Effector memory CD8-positive, alpha-beta T cell (primary cell): ENCODE measurements around the gene IYD.
"Not testable (repeated sequence)": the region's sequence is repeated elsewhere in the genome, so short reads cannot be mapped to it uniquely, and the experiment has no call there.

Experiments used
- ATAC-seq: fragments of 150-1000 bp; cut with Tn5 transposase; replicated peaks from 2 replicates; pipeline ENCODE4 v1.10.0; 2021; ENCODE audit warnings: mild to moderate bottlenecking, moderate library complexity
- DNase-seq, 3 experiments: peaks; one replicate each; pipeline ENCODE4 v3.0.0; 2021
- H3K27ac Mint-ChIP-seq, 2 donors: one replicate each; pipeline ENCODE4 v1.8.0; 2022; ENCODE audit warnings: mild to moderate bottlenecking in 2 of 2, mixed read lengths in 2 of 2, moderate library complexity in 2 of 2
- H3K27me3 Mint-ChIP-seq, 2 donors: one replicate each; pipeline ENCODE4 v1.8.0; 2022; ENCODE audit warnings: mixed read lengths in 2 of 2
- H3K36me3 Mint-ChIP-seq: one replicate; pipeline ENCODE4 v1.8.0; 2022; ENCODE audit warnings: mild to moderate bottlenecking, moderate library complexity, mixed read lengths; ENCODE audit not compliant: insufficient read depth
- H3K4me1 Mint-ChIP-seq, 2 donors: one replicate each; pipeline ENCODE4 v1.8.0; 2022; ENCODE audit warnings: low read depth in 2 of 2, mixed read lengths in 2 of 2
- H3K4me3 Mint-ChIP-seq, 2 donors: one replicate each; pipeline ENCODE4 v1.8.0; 2022; ENCODE audit warnings: mild to moderate bottlenecking in 2 of 2, mixed read lengths in 2 of 2, moderate library complexity in 2 of 2
- H3K9me3 Mint-ChIP-seq, 2 donors: one replicate each; pipeline ENCODE4 v1.8.0; 2022; ENCODE audit warnings: mixed read lengths in 2 of 2

IYD gene

GRCh38 chr6:150435360-150435759 lies 66.5 kb downstream of the IYD start:
- H3K4me1 Mint-ChIP-seq = peaks cover 5 to 6% of the 10 kb centered on the region in 2 donors
- H3K27me3 Mint-ChIP-seq = peaks cover 0 to 16% of the 10 kb centered on the region in 2 donors
- H3K9me3 Mint-ChIP-seq = peaks cover 1 to 6% of the 10 kb centered on the region in 2 donors
- H3K36me3 Mint-ChIP-seq = no peaks in the 10 kb centered on the region
- DNase-seq (no peak), ATAC-seq (no peak)
- H3K4me3 Mint-ChIP-seq = no peak overlapping the region
- H3K27ac Mint-ChIP-seq = no peak overlapping the region

- ATAC-seq = no peak
- Mint-ChIP-seq H3K27me3 (peaks cover 0 to 16% of the 10 kb centered on the region in 2 donors), H3K36me3 (no peaks in the 10 kb centered on the region), H3K27ac (no peak overlapping the region), H3K9me3 (peaks cover 1 to 7% of the 10 kb centered on the region in 2 donors), H3K4me1 (peaks cover 5 to 6% of the 10 kb centered on the region in 2 donors), H3K4me3 (no peak overlapping the region)
- no peak for DNase-seq
Measured at GRCh38 chr6:150435832-150436231, 67.0 kb downstream of the IYD start.

DNA sequence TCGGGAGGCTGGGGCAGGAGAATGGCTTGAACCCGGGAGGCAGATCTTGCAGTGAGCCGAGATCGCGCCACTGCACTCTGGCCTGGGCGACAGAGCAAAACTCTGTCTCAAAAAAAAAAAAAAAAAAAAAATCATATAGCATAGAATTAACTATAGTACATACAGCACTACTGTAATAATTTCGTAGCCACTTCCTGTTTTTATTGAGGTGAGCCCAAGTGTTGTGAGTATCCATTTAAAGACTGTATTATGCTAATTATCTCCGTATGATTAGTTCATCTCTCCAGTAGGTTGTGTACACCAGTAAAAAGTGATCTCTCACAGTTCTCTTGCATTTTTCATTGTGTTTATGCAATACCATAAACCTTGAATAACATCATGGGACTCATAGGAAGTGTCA lies 70.6 kb downstream of the IYD start:
- Mint-ChIP-seq H3K4me1 (peaks cover 5 to 6% of the 10 kb centered on the region in 2 donors), H3K9me3 (peaks cover 1 to 7% of the 10 kb centered on the region in 2 donors), H3K4me3 (no peak overlapping the region), H3K27me3 (peaks cover 5 to 13% of the 10 kb centered on the region in 2 donors), H3K27ac (no peak overlapping the region), H3K36me3 (no peaks in the 10 kb centered on the region)
- ATAC-seq (peak; percentile 53), DNase-seq (no peak)

- no peak overlapping the region for H3K27ac Mint-ChIP-seq
- no peak overlapping the region for H3K4me3 Mint-ChIP-seq
- ATAC-seq = no peak
- H3K4me1 Mint-ChIP-seq = peaks cover 1 to 4% of the 10 kb centered on the region in 2 donors
- no peak for DNase-seq
- peaks cover 11 to 14% of the 10 kb centered on the region in 2 donors for H3K27me3 Mint-ChIP-seq
- H3K36me3 Mint-ChIP-seq = no peaks in the 10 kb centered on the region
- peaks cover 1 to 7% of the 10 kb centered on the region in 2 donors for H3K9me3 Mint-ChIP-seq
Measured at GRCh38 chr6:150443621-150444020, 74.8 kb downstream of the IYD start.

DNA sequence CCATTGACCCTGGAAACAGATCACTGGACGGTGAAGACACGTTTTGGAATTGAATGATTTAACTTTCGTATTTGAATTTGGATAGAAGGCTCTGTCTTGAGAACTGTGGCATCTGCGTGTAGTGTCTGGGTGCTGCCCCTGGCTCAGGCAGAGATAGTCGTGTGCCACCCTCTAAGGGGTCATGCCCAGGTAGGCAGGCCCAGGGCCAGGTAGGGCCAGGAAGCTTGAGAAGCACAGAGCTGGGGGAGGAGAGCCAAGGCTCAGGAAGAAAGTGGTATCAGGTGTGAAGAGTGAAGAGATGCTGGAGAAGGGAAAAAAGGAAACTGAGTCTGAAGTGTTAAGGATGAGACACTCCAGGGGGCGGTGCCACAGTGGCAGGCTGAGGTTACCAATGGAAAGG lies 75.5 kb downstream of the IYD start:
- Mint-ChIP-seq H3K9me3 (peaks cover 1 to 7% of the 10 kb centered on the region in 2 donors), H3K4me3 (no peak overlapping the region), H3K27me3 (peaks cover 11 to 14% of the 10 kb centered on the region in 2 donors), H3K4me1 (peaks cover 0 to 2% of the 10 kb centered on the region in 2 donors), H3K36me3 (no peaks in the 10 kb centered on the region), H3K27ac (peak overlapping the region in 1 of 2 donors; percentile 5)
- no peak for ATAC-seq
- DNase-seq = no peak

- no peak overlapping the region for H3K27ac Mint-ChIP-seq
- no peak overlapping the region for H3K4me3 Mint-ChIP-seq
- H3K4me1 Mint-ChIP-seq = no peaks in the 10 kb centered on the region
- DNase-seq (no peak), ATAC-seq (no peak)
- no peaks in the 10 kb centered on the region for H3K9me3 Mint-ChIP-seq
- no peaks in the 10 kb centered on the region for H3K36me3 Mint-ChIP-seq
- H3K27me3 Mint-ChIP-seq = peaks cover 11 to 14% of the 10 kb centered on the region in 2 donors
Measured at GRCh38 chr6:150445486-150445885, 76.7 kb downstream of the IYD start.

- ATAC-seq (no peak), DNase-seq (no peak)
- H3K27ac Mint-ChIP-seq = no peak overlapping the region
- H3K36me3 Mint-ChIP-seq = no peaks in the 10 kb centered on the region
- no peaks in the 10 kb centered on the region for H3K4me1 Mint-ChIP-seq
- H3K9me3 Mint-ChIP-seq = no peaks in the 10 kb centered on the region
- peaks cover 11 to 17% of the 10 kb centered on the region in 2 donors for H3K27me3 Mint-ChIP-seq
- no peak overlapping the region for H3K4me3 Mint-ChIP-seq
Measured at GRCh38 chr6:150448221-150448620, 79.4 kb downstream of the IYD start.

GRCh38 chr6:150449055-150449454 lies 80.2 kb downstream of the IYD start:
- H3K27me3 Mint-ChIP-seq = peaks cover 7 to 17% of the 10 kb centered on the region in 2 donors
- DNase-seq, H3K4me1 Mint-ChIP-seq, H3K4me3 Mint-ChIP-seq, H3K27ac Mint-ChIP-seq, H3K9me3 Mint-ChIP-seq, ATAC-seq, H3K36me3 Mint-ChIP-seq: not testable (repeated sequence)

DNA sequence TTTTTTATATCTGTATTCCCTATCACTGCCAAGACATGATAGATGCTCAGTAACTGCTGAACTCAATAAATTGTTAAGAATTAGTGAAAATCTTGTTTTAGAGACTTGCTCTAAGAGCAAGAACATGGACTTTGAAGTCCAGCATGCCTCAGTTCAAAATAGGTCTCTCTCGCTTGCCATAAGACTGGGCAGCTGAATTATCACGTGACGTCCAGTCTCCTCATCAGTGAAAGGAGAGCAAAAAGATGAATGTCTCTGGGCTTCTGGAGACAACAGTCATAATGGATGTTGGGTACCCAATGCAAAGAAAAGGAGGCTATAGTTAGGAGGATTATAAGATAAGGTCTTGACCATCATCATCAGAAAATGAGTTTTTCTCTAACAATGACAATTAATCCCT lies 82.1 kb downstream of the IYD start:
- no peaks in the 10 kb centered on the region for H3K4me1 Mint-ChIP-seq
- peaks cover 10 to 19% of the 10 kb centered on the region in 2 donors for H3K27me3 Mint-ChIP-seq
- no peaks in the 10 kb centered on the region for H3K9me3 Mint-ChIP-seq
- DNase-seq (no peak), ATAC-seq (no peak)
- no peaks in the 10 kb centered on the region for H3K36me3 Mint-ChIP-seq
- H3K27ac Mint-ChIP-seq = no peak overlapping the region
- no peak overlapping the region for H3K4me3 Mint-ChIP-seq

GRCh38 chr6:150451807-150452427 lies 83.1 kb downstream of the IYD start:
- H3K4me3 Mint-ChIP-seq = no peak overlapping the region
- no peak for DNase-seq
- no peaks in the 10 kb centered on the region for H3K36me3 Mint-ChIP-seq
- ATAC-seq = no peak
- no peaks in the 10 kb centered on the region for H3K9me3 Mint-ChIP-seq
- peaks cover 11 to 13% of the 10 kb centered on the region in 2 donors for H3K27me3 Mint-ChIP-seq
- no peak overlapping the region for H3K27ac Mint-ChIP-seq
- no peaks in the 10 kb centered on the region for H3K4me1 Mint-ChIP-seq

GRCh38 chr6:150452428-150453243 lies 83.8 kb downstream of the IYD start:
- H3K4me3 Mint-ChIP-seq = no peak overlapping the region

GRCh38 chr6:150453357-150453756 lies 84.5 kb downstream of the IYD start:
- peaks cover 11 to 13% of the 10 kb centered on the region in 2 donors for H3K27me3 Mint-ChIP-seq
- H3K9me3 Mint-ChIP-seq = no peaks in the 10 kb centered on the region
- H3K36me3 Mint-ChIP-seq = no peaks in the 10 kb centered on the region
- H3K4me1 Mint-ChIP-seq = no peaks in the 10 kb centered on the region
- no peak overlapping the region for H3K4me3 Mint-ChIP-seq
- ATAC-seq = no peak
- no peak overlapping the region for H3K27ac Mint-ChIP-seq
- DNase-seq = no peak

More at GRCh38 chr6:150452428-150453243, 83.8 kb downstream of the IYD start:
- Mint-ChIP-seq H3K27ac (no peak overlapping the region), H3K27me3 (peaks cover 11 to 13% of the 10 kb centered on the region in 2 donors), H3K36me3 (no peaks in the 10 kb centered on the region), H3K4me1 (no peaks in the 10 kb centered on the region), H3K9me3 (no peaks in the 10 kb centered on the region)
- no peak for ATAC-seq
- DNase-seq = no peak
